WTC11 (cell line): ENCODE data around the gene RIMBP2. TPM values are rescaled to one million over a fixed set of nuclear protein-coding genes. Genes with fewer than 3 reads are reported as not detected.

Source experiments
- ATAC-seq: fragments of 200-7000 bp; cut with Tn5 transposase; 2 replicates; pipeline ENCODE4 v1.10.0; 2021; ENCODE audit warnings: mild to moderate bottlenecking, moderate library complexity
- CTCF ChIA-PET: fragments of 300-600 bp; sonication (Branson Sonifier 250); formaldehyde crosslinking; loops from one replicate; lab custom pipeline; 2021; ENCODE audit warnings: antibody characterized with exemption; lab: Charles Lee
- POLR2A ChIA-PET: fragments of 350-600 bp; sonication (Branson Sonifier 250); formaldehyde crosslinking; loops from one replicate; lab custom pipeline; 2021; ENCODE audit warnings: antibody characterized with exemption; lab: Charles Lee
- DNase-seq: peaks from one replicate; pipeline ENCODE4 v3.0.0; 2021; ENCODE audit warnings: low spot score
- H3K27ac Mint-ChIP-seq: 2 replicates; pipeline ENCODE4 v1.8.0; 2021; ENCODE audit warnings: mixed read lengths
- H3K27me3 Mint-ChIP-seq: 2 replicates; pipeline ENCODE4 v1.8.0; 2021; ENCODE audit warnings: low read depth, mild to moderate bottlenecking, moderate library complexity, mixed read lengths
- H3K36me3 Mint-ChIP-seq: 2 replicates; pipeline ENCODE4 v1.8.0; 2021; ENCODE audit warnings: mixed read lengths
- H3K4me1 Mint-ChIP-seq: 2 replicates; pipeline ENCODE4 v1.8.0; 2022; ENCODE audit warnings: mixed read lengths
- H3K4me3 Mint-ChIP-seq: 2 replicates; pipeline ENCODE4 v1.8.0; 2021; ENCODE audit warnings: mild to moderate bottlenecking, moderate library complexity, mixed read lengths
- H3K9me3 Mint-ChIP-seq: 2 replicates; pipeline ENCODE4 v1.8.0; 2021; ENCODE audit warnings: mixed read lengths
- ATF1 ChIP-seq: sonication (generic); formaldehyde crosslinking; IDR thresholded peaks from 2 replicates; pipeline ENCODE4 v1.8.1; 2023; ENCODE audit warnings: mild to moderate bottlenecking, moderate library complexity, missing genetic modification reagents
- ATF2 ChIP-seq: sonication (generic); formaldehyde crosslinking; IDR thresholded peaks from 2 replicates; pipeline ENCODE4 v1.8.1; 2022; ENCODE audit warnings: low read depth, missing genetic modification reagents, borderline replicate concordance
- IRF2 ChIP-seq: sonication (generic); formaldehyde crosslinking; IDR thresholded peaks from 2 replicates; pipeline ENCODE4 v1.8.0; 2022; ENCODE audit warnings: low read depth, missing genetic modification reagents, borderline replicate concordance
- JAZF1 ChIP-seq: fragments of 250-450 bp; sonication (Bioruptor Pico); IDR thresholded peaks from 2 replicates; pipeline ENCODE4 v1.9.0; 2021; ENCODE audit warnings: moderate library complexity, mild to moderate bottlenecking, inconsistent platforms
- NFATC4 ChIP-seq: fragments of 250-450 bp; sonication (Bioruptor Pico); IDR thresholded peaks from 2 replicates; pipeline ENCODE4 v1.9.0; 2021; ENCODE audit warnings: mild to moderate bottlenecking
- OVOL2 ChIP-seq: fragments of 250-450 bp; sonication (Bioruptor Pico); IDR thresholded peaks from 2 replicates; pipeline ENCODE4 v1.9.0; 2021; ENCODE audit warnings: mild to moderate bottlenecking, borderline replicate concordance
- PREB ChIP-seq: sonication (generic); formaldehyde crosslinking; IDR thresholded peaks from 2 replicates; pipeline ENCODE4 v1.8.1; 2022; ENCODE audit warnings: mild to moderate bottlenecking, missing genetic modification reagents, moderate library complexity, borderline replicate concordance
- RELA ChIP-seq: sonication (generic); formaldehyde crosslinking; IDR thresholded peaks from 2 replicates; pipeline ENCODE4 v1.8.1; 2022; ENCODE audit warnings: missing genetic modification reagents, mild to moderate bottlenecking, borderline replicate concordance
- USF2 ChIP-seq: sonication (generic); formaldehyde crosslinking; IDR thresholded peaks from 2 replicates; pipeline ENCODE4 v1.8.1; 2023; ENCODE audit warnings: mild to moderate bottlenecking, missing genetic modification reagents, moderate library complexity
- ZMAT4 ChIP-seq: fragments of 250-450 bp; sonication (Bioruptor Pico); IDR thresholded peaks from 2 replicates; pipeline ENCODE4 v1.9.0; 2021; ENCODE audit warnings: mild to moderate bottlenecking
- ZNF281 ChIP-seq: sonication (generic); formaldehyde crosslinking; IDR thresholded peaks from 2 replicates; pipeline ENCODE4 v1.8.0; 2023; ENCODE audit warnings: mild to moderate bottlenecking, missing genetic modification reagents
- ZNF317 ChIP-seq: sonication (generic); formaldehyde crosslinking; IDR thresholded peaks from 2 replicates; pipeline ENCODE4 v1.8.1; 2023; ENCODE audit warnings: low read depth, mild to moderate bottlenecking, moderate library complexity, missing genetic modification reagents, borderline replicate concordance
- ZSCAN18 ChIP-seq: fragments of 250-450 bp; sonication (Bioruptor Pico); IDR thresholded peaks from 2 replicates; pipeline ENCODE4 v2.1.2; 2022; ENCODE audit warnings: mild to moderate bottlenecking, moderate library complexity
- total RNA-seq: library from RNA; stranded (reverse); gene quantifications from 3 replicates; pipeline ENCODE4 v1.2.3, GENCODE V29; 2021

Gene RIMBP2
- total RNA-seq, 1 experiment from 2014 or later = 2.6 TPM

- ChIA-PET CTCF (no interaction called here), POLR2A (no interaction called here)
Observed at GRCh38 chr12:130557886-130558765, 158.0 kb downstream of the RIMBP2 start.

GRCh38 chr12:130557201-130557600 is 158.9 kb downstream of the RIMBP2 start:
- H3K27me3 Mint-ChIP-seq = no peaks in the 10 kb centered on the region; the same call in 1 of the 2 replicates
- peaks cover 10% of the 10 kb centered on the region for H3K4me1 Mint-ChIP-seq
- H3K27ac Mint-ChIP-seq = no peak overlapping the region
- TF ChIP-seq NFATC4 (CRISPR knock-in tag) = no peak
- TF ChIP-seq USF2 (CRISPR knock-in tag) = no peak
- no peak for TF ChIP-seq ZMAT4 (CRISPR knock-in tag)
- H3K36me3 Mint-ChIP-seq = no peaks in the 10 kb centered on the region
- POLR2A ChIA-PET = no interaction called here
- H3K4me3 Mint-ChIP-seq = no peak overlapping the region
- no peak for DNase-seq
- CTCF ChIA-PET = no interaction called here
- peaks cover 14% of the 10 kb centered on the region for H3K9me3 Mint-ChIP-seq
- ATAC-seq = no peak

More at GRCh38 chr12:130557886-130558765, 158.0 kb downstream of the RIMBP2 start:
- Mint-ChIP-seq H3K36me3 (no peaks in the 10 kb centered on the region), H3K9me3 (peaks cover 9% of the 10 kb centered on the region), H3K4me3 (no peak overlapping the region), H3K27ac (no peak overlapping the region), H3K27me3 (no peaks in the 10 kb centered on the region; the same call in 1 of the 2 replicates), H3K4me1 (peaks cover 10% of the 10 kb centered on the region)
- DNase-seq (no peak), ATAC-seq (no peak)
- TF ChIP-seq ZNF281 (no peak), PREB (no peak), RELA (no peak), ZSCAN18 (CRISPR knock-in tag) (no peak), IRF2 (CRISPR knock-in tag) (no peak), ATF1 (CRISPR knock-in tag) (no peak), ZNF317 (CRISPR knock-in tag) (no peak), ATF2 (CRISPR knock-in tag) (no peak), JAZF1 (CRISPR knock-in tag) (no peak), OVOL2 (CRISPR knock-in tag) (no peak)
